HTR-8/SVneo (cell line): ENCODE data around the gene SPATS1.
"Not testable (repeated sequence)": the region's sequence is repeated elsewhere in the genome, so short reads cannot be mapped to it uniquely, and the experiment has no call there.

ENCODE experiments used
- DNase-seq: peaks from one replicate; pipeline ENCODE4 v3.0.0; 2011; ENCODE audit warnings: low spot score, mixed read lengths; ENCODE audit not compliant: insufficient read length
- FAIRE-seq: peaks from 2 replicates; lab custom pipeline; 2011; peaks lifted over from hg19 to GRCh38; lab: Jason Lieb, UNC

The SPATS1 gene

DNA sequence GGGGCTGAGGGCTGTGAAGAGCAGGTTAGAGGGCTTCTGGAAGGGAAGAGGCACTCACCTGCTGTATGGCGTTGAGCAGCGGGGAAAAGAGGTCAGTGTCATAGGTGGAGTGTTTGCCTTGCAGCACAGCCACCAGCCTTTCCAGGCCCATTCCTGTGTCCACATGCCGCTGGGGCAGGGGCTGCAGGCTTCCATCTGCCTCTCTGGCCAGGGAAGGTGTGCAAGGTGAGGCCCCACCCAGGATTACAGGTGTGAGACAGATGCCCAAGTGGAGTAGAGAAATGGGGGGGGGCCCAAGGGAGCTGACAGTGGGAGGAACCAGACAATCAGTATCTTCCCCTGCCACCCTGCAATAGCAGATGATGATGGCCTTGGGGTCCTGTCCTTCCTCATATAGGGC, 32.2 kb upstream of the SPATS1 start:
- FAIRE-seq (no peak), DNase-seq (no peak)

DNA sequence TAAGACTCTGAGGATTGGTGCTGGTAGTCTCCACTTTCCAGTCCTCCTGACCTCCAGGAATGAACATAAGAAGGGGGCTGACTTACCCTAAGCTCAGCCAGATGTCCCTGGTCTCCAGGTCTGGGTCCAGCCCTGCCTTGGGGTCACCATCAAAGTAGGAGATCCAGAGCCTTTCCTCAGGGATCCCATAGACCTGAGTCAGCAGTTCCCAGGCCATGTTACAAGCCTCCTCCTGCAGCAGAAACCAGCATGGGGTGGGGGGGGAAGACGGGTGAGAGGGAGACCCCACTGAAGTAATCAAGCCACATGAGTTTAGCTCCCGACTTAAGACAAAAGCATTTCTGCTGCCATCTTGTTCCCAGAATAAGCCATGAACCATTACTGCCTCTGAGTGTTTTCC, 31.1 kb upstream of the SPATS1 start:
- DNase-seq (no peak), FAIRE-seq (no peak)

DNA sequence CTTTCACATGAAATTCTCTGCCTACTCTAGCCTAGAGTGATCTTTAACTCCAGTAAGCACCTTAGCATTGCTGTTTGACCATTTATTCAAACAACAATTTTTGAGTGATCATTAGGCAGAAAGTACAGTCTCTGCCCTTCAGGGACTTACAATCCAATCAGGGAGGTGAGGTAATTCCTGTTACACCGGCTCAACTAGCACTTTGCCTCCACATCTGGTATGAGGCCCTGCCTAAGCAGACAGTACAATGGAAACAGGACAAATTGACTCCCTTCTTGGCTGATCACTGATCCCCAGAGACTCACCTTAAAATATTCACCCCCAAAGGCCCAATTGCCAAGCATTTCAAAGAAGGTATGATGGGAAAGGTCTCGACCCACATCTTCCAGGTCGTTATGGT, 30.7 kb upstream of the SPATS1 start:
- DNase-seq (no peak), FAIRE-seq (peak; percentile 20)

DNA sequence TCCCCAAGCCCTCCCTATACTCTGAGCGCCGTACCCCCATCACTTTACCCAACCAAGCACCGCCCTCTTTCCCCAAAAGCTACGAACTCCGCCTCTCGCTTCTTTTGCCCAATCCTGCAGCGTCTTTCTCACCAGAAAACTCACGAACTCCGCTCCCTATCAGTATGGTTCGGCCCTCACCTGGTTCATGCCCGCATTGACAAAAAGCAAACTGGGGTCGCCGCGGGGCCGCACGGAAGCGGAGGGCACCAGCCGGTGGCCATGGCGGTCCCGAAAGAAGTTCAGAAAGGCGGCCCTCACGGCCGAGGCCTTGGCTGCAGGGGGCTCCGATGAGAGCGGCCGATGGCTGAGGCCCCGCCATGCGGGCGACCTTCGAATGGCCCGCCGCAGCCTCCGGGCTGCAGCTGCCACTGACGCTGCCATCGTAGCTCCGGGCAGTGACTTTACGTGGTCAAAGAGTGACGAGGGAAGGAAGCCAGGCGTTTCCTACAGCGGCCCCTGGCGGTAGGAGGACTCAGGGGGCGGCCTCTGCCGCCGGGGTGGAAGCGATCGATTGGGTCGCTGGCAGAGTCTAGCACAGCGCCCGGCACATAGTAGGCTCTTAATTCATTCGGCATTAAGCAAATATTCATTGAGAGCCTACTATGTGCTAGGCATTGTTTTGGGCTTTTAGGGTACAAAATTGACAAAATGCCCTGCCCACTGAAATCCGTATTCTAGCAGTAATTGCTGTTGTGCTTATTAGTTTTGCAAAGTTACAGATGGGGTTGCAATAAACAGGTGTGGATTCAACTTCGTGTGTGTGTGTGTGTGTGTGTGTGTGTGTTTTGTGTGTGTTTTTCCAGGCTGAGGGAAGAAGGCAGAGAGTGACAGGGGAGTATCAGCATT, 29.3 kb upstream of the SPATS1 start, which contains the start of gene AARS2:
Gene AARS2, minus strand, starts transcription at position 447 of the 888 bp plus-strand sequence. Its CDS starts 24 bp downstream, at position 423.
- DNase-seq (peak; percentile 87), FAIRE-seq (peak; percentile 86)

DNA sequence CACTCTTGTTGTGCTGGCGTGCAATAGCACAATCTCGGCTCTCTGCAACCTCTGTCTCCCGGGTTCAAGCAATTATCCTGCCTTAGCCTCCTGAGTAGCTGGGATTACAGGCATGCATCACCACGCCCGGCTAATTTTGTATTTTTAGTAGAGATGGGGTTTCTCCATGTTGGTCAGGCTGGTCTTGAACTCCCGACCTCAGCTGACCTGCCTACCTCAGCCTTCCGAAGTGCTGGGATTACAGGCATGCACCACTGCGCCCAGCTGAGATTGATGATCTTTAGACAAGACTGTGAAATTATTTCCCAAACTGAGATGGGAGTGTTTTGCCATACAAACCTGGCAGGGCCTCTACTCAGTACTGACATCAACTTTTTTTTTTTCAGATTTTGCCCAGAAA, 27.8 kb upstream of the SPATS1 start:
- not testable (repeated sequence) for FAIRE-seq, DNase-seq

DNA sequence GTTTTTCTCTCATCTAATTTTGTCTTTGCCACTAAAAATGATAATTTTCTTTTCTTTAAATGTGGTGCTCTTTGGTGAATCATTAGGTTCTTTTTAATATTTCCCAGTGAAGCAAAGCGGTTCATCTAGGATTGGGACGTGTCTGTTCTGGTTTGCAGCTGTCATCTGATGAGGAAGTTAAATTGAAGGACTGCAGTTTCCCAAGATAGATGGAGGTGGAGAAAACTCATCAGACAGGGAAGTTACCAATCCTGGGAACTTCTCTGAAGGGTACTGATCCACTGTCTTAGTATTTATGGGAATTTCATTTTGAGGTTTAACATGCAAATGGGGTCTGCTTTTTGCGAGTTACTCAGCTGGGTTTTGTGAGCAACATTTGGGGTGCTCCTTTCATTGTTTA, 26.9 kb upstream of the SPATS1 start:
- DNase-seq = no peak
- no peak for FAIRE-seq

DNA sequence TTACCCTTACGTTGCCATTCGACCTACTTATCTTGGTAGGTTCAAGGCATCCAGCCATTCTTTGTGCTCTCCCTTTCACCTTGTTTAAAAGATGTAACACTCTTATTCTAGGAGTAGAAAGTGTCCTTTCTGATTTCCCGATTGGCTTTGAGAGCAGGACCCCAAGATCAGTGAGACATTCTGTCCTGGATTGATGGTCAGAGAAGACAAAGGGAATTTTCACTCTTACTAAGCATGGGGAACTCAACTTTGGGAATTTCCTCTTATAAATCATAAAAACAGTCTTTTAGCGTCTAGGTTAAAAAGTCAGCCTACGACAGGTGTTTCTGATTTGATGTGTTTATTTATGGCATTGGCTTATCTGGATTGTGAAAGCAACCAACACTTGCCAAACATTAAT, 26.5 kb upstream of the SPATS1 start:
- DNase-seq (no peak), FAIRE-seq (no peak)

DNA sequence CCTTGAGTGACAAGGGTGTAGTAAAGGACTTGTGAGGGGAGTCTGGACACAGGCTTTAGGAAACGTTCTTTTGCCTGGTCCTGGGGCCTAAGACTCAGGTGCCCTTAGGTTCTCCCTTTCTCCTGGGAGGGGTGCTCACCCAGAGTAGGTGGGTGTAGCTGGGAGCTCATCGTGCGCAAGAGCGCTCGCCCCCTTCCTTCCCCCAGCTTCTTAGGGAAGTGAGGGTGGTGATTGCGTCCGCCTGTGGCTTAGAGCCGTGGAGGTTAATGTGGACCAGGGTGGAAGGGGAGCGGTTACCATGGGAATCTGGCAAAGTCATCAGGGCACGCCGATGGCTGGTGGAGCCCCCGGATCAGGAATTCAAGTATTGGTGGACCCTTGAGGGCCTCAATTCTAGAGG, 26.0 kb upstream of the SPATS1 start:
- DNase-seq = no peak
- FAIRE-seq = no peak

DNA sequence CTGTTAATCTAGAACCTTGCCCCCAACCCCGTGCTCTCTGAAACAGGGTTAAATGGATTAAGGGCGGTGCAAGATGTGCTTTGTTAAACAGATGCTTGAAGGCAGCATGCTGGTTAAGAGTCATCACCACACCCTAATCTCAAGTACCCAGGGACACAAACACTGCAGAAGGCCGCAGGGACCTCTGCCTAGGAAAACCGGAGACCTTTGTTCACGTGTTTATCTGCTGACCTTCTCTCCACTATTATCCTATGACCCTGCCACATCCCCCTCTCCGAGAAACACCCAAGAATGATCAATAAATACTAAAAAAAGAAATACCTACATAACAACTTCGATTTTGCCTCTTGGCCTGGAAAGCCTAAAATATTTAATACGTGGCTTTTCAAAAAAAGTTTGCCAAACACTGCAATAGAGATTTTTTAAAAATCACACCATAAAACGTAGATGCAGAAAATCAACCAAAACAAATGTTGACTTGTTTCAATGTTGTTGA, 25.3 kb upstream of the SPATS1 start:
- not testable (repeated sequence) for FAIRE-seq, DNase-seq

DNA sequence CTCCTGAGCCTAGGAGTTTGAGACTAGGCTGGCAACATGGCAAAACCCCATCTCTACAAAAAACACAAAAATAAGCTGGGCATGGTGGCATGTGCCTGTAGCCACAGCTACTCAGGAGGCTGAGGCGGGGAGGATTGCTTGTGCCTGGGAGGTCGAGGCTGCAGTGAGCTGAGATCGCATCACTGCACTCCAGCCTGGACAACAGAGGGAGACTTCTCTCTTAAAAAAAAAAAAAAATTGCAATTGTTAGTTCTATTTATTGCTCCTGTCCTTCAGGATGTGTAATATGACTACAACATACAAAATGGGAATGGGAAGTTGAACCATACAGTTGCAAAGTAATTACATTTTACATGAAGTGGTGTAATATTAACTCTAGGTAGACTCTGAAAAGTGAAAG, 21.2 kb upstream of the SPATS1 start:
- no peak for FAIRE-seq

DNA sequence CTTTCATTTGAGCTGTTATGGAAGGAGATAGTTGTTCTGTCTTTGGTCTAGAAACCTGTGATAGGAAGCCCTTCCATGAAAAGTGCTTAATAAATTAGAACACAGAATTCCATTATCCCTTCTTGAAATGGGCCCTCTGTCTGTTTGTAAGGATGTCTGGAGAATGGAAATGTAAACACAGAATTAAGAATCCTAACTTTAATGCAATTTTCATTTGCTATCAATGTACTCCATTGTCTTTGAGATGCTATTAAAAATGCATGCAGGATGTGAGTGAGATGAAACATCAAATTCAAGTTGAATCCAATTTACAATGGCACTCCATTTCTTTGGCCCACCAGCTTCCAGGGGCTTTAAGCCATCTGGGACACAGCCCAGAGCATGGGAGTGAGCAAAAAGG, 15.4 kb upstream of the SPATS1 start:
- FAIRE-seq (no peak), DNase-seq (no peak)

More for the DNA sequence above, 21.2 kb upstream of the SPATS1 start:
- no peak for DNase-seq

DNA sequence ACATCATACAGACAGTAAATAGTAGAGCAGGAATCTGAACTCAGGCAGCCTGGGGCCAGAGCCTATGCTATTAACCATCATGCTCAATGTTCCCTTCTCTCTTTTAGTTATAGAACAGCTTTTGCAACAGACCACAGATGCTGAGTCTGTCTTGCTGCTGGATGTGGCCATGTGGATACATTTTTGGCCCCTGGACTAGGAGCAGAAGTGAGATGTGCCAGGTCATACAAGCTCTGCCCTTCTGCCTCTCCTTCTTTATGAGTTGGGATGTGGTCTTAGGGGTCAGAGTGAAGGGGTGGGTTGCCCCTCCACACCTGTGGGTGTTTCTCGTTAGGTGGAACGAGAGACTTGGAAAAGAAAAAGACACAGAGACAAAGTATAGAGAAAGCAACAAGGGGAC, 14.7 kb upstream of the SPATS1 start:
- FAIRE-seq = no peak
- DNase-seq = no peak

DNA sequence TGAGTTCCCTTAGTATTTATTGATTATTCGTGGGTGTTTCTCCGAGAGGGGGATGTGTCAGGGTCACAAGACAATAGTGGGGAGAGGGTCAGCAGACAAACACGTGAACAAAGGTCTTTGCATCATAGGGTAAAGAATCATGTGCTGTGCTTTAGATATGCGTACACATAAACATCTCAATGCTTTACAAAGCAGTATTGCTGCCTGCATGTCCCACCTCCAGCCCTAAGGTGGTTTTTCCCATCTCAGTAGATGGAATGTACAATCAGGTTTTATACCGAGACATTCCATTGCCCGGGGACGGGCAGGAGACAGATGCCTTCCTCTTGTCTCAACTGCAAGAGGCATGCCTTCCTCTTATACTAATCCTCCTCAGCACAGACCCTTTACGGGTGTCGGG, 14.2 kb upstream of the SPATS1 start:
- DNase-seq, FAIRE-seq: not testable (repeated sequence)

DNA sequence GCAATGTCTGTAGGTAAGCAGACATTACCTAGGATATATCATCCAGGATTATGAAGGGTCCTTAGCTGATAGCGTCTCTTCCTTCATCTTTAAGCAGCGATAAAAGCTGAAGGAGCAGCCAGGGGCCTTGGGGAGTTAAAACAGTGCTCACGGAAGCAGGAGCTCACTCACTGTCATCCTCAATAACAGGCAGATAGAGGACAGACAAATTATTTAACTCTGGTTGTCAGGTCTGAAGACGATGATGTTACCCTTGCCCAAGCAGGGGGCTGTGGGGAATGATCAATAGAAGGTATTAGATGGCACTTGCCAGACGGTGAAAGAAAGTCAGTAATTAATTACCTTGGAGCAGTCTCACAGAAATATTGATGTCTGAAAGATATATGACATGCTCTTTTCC, 12.6 kb upstream of the SPATS1 start:
- FAIRE-seq = no peak
- no peak for DNase-seq

DNA sequence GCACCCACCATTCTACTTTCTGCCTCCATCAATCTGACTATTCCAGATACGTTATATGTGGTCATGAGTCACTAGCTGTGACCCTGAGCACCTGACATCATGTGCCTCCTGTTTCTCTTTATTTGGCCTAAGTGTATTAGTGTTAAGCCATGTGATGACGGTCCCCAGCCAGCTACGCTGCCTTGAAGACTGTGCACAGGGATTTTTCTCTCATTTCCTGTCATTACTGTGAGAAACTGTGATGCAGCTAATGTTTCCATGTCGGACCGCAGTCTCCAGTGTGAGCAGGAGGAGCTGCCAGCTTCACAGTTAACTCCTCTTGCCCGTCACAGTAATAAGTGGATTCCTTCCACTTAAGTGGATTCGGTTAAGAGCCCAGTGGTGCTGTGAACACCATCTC, 9.9 kb upstream of the SPATS1 start:
- DNase-seq (no peak), FAIRE-seq (no peak)

DNA sequence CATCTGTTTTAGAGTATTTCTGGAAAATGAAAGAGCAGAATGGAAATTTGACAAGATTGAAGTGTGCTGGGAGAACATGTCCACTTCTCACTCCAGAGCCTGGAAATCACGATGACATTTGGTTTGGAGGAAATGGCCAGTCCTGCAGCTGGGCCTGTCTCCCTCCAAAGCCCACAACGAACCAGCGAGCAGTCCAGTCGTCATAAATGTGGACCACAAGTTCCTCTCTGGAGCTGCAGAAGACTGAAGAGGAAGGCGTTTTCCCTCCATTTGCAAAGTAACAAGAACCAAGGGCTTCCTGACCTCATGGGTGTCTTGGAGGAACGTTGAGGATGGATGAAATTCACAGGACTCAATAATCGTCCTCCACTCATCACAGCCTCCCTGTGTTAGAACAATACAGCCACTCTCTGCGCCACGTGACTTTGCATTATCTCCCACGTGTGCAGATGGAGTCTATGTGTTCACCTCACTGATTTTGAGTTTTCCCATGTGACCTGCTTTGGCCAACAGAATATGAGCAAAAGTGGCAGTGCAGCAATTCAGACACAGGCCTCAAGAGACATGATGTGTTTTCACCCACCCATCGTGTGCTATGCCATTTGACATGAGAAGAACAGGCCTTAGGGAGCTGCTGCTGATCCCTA, 9.1 kb upstream of the SPATS1 start:
- no peak for FAIRE-seq
- no peak for DNase-seq

DNA sequence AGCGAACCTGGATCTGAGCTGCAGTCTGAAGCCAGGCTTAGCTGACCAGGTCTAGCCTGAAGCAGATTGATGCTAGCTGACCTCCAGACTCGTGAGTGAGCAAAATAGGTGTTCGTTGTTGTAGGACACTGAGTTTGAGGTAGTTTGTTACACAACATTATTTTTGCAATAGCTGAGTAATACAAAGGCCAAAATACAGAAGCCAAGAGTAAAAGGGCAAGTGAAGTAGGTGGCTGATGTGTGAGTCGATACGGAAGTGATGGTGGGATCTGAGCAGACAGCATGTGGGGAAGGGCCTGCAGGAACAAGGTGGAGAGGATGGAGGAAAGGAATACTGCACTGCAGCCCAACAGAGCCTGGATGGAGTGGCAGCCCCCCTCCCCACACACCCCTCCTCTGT, 8.5 kb upstream of the SPATS1 start:
- DNase-seq (no peak), FAIRE-seq (no peak)

DNA sequence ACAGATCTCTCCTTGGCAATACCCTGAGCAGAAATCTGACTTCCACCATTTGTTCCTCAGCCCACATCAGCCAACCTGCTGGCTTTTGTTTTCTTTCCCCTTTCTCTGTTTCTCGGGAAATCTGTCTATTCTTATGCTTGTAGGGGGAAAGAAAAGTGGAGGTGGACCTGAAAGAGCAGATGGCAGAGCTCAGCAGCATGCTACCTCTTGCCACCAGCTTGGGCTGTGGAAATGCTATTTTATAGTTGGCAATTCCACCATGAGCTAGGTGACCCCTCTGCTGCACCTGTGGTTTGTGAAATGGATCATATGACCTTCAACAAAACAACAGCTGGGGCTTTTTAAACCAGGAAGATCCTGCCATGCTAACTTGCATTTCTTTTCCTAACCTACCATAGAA, 6.8 kb upstream of the SPATS1 start:
- no peak for FAIRE-seq
- no peak for DNase-seq

DNA sequence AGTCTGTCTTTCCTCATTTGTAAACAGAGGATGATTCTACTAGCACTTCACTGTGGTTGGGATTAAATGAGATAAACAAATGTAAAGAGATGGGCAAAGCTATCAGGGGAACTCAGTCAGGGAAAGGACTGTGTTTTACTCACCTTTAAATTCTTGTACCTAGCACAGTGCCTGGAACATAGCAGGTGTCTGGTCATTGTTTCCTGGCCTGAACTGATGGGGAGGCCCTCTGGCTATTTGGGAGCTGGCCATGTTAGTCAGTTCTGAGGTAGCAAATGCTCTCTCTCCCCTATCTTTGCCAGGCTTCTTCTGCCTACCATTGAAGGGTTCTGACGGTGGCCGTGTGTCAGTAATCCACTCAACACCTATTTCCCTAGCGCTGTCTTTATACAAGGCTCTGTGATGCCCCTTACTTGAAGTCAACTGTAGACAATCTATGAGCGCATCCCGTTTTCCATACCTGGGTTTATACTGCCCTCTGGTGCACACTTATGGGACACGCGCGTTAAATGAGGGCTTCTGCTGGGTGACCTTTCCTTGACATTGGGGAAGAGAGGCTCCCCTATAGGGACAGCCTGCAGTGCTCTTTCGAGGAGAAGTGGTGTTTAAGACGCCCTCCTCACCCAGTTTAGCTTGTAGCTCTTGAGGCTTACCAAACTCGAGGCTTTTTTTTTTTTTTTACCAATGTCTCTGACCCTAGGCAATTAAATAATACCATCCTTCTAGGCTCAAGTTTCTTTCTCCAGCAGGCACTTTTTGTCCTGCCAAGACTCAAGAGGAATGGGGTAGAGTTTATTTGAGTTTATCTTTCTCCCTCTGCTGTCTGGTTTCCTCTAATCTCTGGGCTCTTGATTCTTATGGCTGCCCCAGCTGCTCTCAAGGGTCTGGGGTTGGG, 4.0 kb upstream of the SPATS1 start:
- FAIRE-seq (peak; percentile 83), DNase-seq (peak; percentile 74)

DNA sequence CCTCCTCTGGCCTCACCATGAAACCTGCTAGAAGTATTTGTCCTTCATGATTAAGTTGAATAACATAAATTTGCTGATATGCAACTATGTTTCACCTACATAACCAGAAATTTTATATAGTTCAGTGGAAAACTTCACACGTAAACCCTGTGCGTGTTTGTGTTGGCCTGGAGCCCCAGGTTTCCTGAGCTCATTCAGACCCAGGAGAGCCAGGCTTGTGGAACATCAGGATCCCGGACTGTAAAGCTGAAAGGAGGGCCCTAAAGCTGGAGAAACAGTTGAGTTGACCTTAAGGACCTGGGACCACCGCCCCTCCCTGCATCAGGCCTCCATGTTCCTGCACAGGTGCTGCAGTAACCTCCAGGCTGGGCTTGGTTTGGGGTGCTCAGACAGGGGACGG, 3.1 kb upstream of the SPATS1 start:
- DNase-seq (no peak), FAIRE-seq (no peak)
